ENCODE data around the gene PAQR5.

- TF ChIP-seq CTCF (IDR thresholded peaks at IDR 0.05; ENCODE audit: insufficient read depth, low read length, poor library complexity, severe bottlenecking) = no peak
- no peak for TF ChIP-seq EZH2phosphoT487 (conservative IDR thresholded peaks at IDR 0.05; ENCODE audit: low read length)
Observed at GRCh38 chr15:69424748-69425413, 126.2 kb downstream of the PAQR5 start.
